GM03348 (cell line): ENCODE data around the gene MIEN1.
"Not testable (repeated sequence)": the region's sequence is repeated elsewhere in the genome, so short reads cannot be mapped to it uniquely, and the experiment has no call there.

Experiments used
- DNase-seq: peaks from one replicate; pipeline ENCODE4 v3.0.0; 2012; ENCODE audit warnings: low spot score

MIEN1 gene, protein sequence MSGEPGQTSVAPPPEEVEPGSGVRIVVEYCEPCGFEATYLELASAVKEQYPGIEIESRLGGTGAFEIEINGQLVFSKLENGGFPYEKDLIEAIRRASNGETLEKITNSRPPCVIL

DNA sequence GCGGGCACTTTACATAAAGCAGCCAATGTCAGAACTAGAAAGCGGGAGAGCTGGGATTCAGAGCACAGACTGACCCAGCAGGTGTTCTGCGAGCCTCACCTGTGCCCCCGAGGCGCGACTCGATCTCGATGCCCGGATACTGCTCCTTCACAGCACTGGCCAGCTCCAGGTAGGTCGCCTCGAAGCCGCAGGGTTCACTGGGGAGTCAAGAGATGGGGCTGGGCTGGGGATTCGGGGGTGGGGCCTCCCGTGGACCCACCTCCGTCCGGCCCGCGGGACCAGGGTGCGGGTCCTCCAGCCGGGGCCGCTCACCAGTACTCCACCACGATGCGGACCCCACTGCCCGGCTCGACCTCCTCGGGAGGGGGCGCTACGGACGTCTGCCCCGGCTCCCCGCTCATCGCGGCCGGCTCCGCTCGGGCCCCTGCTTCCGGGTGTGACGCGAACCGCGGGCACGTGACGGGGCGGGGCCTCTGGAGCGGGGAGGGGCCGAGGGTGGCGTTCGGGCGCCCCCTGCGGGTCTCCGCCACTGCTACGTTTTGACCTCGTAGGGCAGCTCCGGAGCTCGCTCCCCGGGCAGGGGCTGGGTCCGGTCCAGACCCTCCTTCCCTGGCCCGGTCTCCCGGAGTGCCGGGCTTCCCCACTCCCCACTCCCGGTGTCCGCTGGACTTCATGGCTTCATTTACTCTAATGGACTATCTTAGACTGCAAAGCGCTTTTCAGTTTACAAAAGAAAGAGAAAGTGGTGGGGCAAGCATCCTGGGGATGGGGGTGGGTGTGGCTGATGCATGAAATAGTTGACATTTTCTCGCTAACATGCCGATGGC, at the start of gene MIEN1:
TSS of gene MIEN1 (minus strand) at position 438 of the 827 bp plus-strand sequence. CDS start at position 401, 37 bp downstream.
- DNase-seq: peak; percentile 99

- DNase-seq: no peak
Observed at GRCh38 chr17:39777534-39778365, 47.4 kb upstream of the MIEN1 start.

DNA sequence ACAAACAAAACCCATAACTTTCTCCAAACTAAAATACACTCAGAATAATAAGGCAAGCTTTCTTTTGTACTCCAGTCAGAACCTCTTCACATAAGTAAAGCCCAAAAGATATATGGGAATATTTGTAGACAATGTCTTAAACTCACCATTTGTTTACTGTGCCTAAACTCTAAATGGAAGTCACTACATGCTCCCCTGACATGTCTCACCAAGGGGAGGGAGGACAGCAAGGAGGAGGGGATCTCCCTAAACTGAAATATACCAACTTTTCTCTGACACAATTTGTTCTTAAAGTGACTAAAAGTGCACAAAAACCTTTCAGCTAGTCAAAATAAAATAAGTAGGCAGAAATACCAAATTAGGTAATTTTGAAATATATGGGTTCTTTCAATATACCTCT, 45.9 kb upstream of the MIEN1 start:
- no peak for DNase-seq

GRCh38 chr17:39775031-39775430, 44.7 kb upstream of the MIEN1 start:
- DNase-seq: no peak

- DNase-seq: no peak
Observed at GRCh38 chr17:39774047-39774446, 43.7 kb upstream of the MIEN1 start.

- DNase-seq: no peak
Observed at GRCh38 chr17:39772987-39773934, 42.9 kb upstream of the MIEN1 start.

- DNase-seq: no peak
Observed at GRCh38 chr17:39772415-39772814, 42.1 kb upstream of the MIEN1 start.

- no peak for DNase-seq
Observed at GRCh38 chr17:39769974-39770587, 39.7 kb upstream of the MIEN1 start.

DNA sequence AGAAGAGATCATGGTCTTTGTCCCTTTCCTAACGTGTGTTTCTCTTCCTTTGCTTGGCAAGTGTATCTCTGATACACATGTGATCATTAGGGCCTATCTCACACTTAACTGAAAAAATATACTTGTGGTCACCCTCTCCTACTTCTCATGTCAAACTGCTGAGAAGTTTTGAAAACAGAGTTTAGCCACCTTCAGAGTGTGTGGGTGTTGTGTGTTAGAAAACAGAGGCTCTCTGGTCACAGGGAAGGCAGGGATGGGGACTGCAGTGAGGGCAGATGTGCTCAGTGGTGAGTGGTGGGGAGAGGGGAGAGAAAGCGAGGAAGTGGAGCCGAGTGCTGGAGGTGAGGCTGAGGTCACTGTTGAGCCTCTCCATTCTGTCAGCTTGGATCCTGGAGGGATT, 36.8 kb upstream of the MIEN1 start:
- DNase-seq: no peak

GRCh38 chr17:39765766-39766165, 35.4 kb upstream of the MIEN1 start:
- DNase-seq: no peak

DNA sequence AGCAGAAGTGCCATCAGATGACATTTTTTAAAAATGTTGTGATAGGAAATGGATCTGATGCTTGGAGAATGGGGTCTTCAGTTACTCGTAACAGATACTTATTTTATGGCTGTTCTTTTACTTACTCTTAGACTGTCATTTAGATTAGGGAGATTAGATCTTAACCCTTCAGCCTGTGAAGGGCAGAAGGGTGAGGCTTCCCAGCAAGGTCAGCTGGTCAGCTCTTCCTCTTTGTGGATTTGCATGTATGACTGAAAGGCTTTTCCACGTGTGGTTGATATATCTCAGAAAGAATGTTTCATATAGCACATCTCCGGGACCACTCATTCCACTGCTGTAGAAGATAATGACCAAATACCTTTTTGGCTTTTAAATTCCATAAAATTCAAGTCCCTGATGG, 34.8 kb upstream of the MIEN1 start:
- DNase-seq: no peak

DNA sequence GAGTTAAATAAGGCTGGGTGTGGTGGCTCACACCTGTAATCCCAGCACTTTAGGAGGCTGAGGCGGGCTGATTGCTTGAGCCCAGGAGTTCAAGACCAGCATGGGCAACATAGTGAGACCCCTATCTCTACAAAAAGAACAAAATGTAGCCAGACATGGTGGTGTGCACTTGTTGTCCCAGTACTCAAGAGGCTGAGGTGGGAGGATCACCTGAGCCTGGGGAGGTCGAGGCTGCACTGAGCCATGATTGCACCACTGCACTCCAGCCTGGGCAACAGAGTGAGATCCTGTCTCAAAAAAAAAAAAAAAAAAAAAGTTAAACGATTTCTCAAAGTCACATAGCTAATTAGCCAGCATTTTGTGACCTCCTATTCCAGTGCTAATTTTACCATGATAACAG, 33.8 kb upstream of the MIEN1 start:
- not testable (repeated sequence) for DNase-seq

- DNase-seq: no peak
Observed at GRCh38 chr17:39763051-39763820, 32.9 kb upstream of the MIEN1 start.

- no peak for DNase-seq
Observed at GRCh38 chr17:39761861-39762496, 31.6 kb upstream of the MIEN1 start.

DNA sequence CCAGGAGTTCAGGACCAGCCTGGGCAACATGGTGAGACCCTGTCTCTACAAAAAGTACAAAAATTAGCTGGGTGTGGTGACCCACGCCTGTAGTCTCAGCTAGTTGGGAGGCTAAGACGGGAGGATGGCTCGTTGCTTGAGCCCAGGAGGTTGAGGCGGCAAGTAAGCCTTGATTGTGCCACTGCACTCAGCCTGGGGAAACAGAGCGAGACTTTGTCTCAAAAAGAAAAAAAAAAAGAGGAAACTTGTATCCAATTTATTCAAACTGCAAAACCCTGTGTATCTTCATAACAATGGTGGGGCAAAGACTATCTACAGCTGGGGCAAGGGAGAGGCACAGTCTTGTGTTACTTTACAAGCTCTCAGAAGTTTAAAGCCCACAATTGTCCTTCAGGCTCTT, 28.9 kb upstream of the MIEN1 start:
- no peak for DNase-seq

- DNase-seq: no peak
Observed at GRCh38 chr17:39757931-39758873, 27.9 kb upstream of the MIEN1 start.

DNA sequence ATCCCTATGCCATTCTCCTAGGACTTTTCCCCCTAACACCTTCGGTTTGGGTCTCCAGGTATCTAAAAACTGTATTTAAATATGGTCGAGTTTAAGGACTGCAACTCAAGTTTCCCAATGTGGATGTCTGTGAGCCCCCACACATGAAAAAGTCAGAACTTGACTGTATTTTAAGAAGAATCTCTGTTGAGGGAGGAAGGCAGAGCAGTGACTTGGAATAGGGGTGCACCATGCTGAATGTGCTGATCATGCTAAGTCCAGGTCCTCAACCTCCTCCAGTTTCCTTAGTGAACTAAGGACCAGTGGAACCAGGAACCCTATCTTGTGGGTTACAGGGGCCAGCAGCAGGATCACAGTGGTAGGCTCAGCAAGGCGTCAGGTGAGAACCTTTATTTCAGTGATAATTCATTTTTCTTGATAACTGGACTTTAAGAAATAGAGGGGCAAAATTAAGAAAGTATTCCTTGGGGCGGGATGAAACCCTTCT, 26.9 kb upstream of the MIEN1 start:
- no peak for DNase-seq

GRCh38 chr17:39756380-39757079, 26.2 kb upstream of the MIEN1 start:
- no peak for DNase-seq
